ENCODE data around the gene SMAD5. TPM values are rescaled to one million over a fixed set of nuclear protein-coding genes. Genes with fewer than 3 reads are reported as not detected.

The SMAD5 gene
- total and polyA plus RNA-seq, 8 donors, result 4.3 to 46.1 (median 20.7) TPM

GRCh38 chr5:136133222-136133921 lies 727 bp downstream of the SMAD5 start:
- FAIRE-seq, result no peak
- intact Hi-C loops (cut with DNase I), result loop anchor here in 1 of 3 donors (10.0 kb wide), 1 partner anchor 59 kb away; no protein-coding TSS in a partner anchor

GRCh38 chr5:136133922-136134379 lies 1.3 kb downstream of the SMAD5 start:
- H3K36me3 ChIP-seq, result no peaks in the 10 kb centered on the region
- H3K27me3 ChIP-seq, result no peaks in the 10 kb centered on the region
- WGBS, 2 donors, result 2 to 6% methylated on average over 5 of the region's 5 CpGs
- H3K9me3 ChIP-seq, result no peaks in the 10 kb centered on the region
- H3K27ac ChIP-seq, result peak overlapping the region in 2 of 4 donors; percentile 93 to 98
- peaks cover 11 to 21% (median 19%) of the 10 kb centered on the region in 3 donors for H3K4me1 ChIP-seq
- peak overlapping the region; percentile 71 to 90 (median 84) for H3K4me3 ChIP-seq
- DNase-seq (no peak), ATAC-seq (no peak), FAIRE-seq (no peak)
- TF ChIP-seq, protein P1, sequence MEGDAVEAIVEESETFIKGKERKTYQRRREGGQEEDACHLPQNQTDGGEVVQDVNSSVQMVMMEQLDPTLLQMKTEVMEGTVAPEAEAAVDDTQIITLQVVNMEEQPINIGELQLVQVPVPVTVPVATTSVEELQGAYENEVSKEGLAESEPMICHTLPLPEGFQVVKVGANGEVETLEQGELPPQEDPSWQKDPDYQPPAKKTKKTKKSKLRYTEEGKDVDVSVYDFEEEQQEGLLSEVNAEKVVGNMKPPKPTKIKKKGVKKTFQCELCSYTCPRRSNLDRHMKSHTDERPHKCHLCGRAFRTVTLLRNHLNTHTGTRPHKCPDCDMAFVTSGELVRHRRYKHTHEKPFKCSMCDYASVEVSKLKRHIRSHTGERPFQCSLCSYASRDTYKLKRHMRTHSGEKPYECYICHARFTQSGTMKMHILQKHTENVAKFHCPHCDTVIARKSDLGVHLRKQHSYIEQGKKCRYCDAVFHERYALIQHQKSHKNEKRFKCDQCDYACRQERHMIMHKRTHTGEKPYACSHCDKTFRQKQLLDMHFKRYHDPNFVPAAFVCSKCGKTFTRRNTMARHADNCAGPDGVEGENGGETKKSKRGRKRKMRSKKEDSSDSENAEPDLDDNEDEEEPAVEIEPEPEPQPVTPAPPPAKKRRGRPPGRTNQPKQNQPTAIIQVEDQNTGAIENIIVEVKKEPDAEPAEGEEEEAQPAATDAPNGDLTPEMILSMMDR (IDR thresholded peaks at IDR 0.05), result no peak
- intact Hi-C loops (cut with DNase I), result loop anchor here in 1 of 3 donors (10.0 kb wide), 1 partner anchor 59 kb away; no protein-coding TSS in a partner anchor

More at GRCh38 chr5:136133222-136133921, 727 bp downstream of the SMAD5 start:
- DNase-seq (peak; percentile 37 to 77 (median 54)), ATAC-seq (peak; percentile 39 to 65 (median 56))
- Histone ChIP-seq H3K9me3 (no peaks in the 10 kb centered on the region), H3K36me3 (no peaks in the 10 kb centered on the region), H3K4me1 (peaks cover 11 to 21% (median 19%) of the 10 kb centered on the region in 3 donors), H3K27me3 (no peaks in the 10 kb centered on the region), H3K4me3 (peak overlapping the region; percentile 71 to 90 (median 84)), H3K27ac (peak overlapping the region; percentile 91 to 98 (median 93))
- WGBS, 2 donors, result 0% methylated on average over 27 to 32 of the region's 32 CpGs
- TF ChIP-seq, protein P1 (IDR thresholded peaks at IDR 0.05), result no peak

DNA sequence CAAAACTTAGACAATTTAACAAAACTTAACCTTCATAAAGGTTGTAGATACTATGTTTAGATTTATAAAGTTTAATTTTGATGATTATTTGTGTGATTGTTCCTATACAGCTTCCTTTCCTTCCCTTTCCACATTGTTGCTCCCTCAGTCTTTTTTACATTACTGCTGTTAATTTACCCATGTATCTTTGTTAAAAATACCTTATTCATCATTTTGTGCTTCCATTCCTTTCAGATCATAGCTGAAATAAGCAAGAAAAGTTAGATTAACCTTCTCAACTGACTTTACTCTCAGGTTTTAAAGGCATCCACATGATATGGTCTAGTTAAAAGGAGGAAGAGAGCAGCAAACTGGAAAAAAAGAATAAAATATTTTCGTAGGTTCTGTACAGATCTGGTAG lies 2.0 kb downstream of the SMAD5 start:
- Histone ChIP-seq H3K4me3 (peak overlapping the region in 2 of 4 donors; percentile 71 to 90), H3K9me3 (no peaks in the 10 kb centered on the region), H3K36me3 (no peaks in the 10 kb centered on the region), H3K4me1 (peaks cover 11 to 22% (median 19%) of the 10 kb centered on the region in 3 donors), H3K27me3 (no peaks in the 10 kb centered on the region), H3K27ac (no peak overlapping the region)
- intact Hi-C loops (cut with DNase I), result loop anchor here in 1 of 3 donors (10.0 kb wide), 1 partner anchor 60 kb away; no protein-coding TSS in a partner anchor
- TF ChIP-seq, protein P1 (IDR thresholded peaks at IDR 0.05), result no peak
- WGBS, 2 donors, result 20 to 36% methylated on average over 1 of the region's 1 CpG
- no peak for ATAC-seq
- FAIRE-seq, result no peak
- DNase-seq, result no peak

- Histone ChIP-seq H3K4me1 (peaks cover 11 to 25% (median 19%) of the 10 kb centered on the region in 3 donors), H3K27ac (no peak overlapping the region), H3K4me3 (no peak overlapping the region), H3K36me3 (no peaks in the 10 kb centered on the region), H3K9me3 (no peaks in the 10 kb centered on the region), H3K27me3 (no peaks in the 10 kb centered on the region)
- FAIRE-seq (no peak), ATAC-seq (no peak), DNase-seq (no peak)
- TF ChIP-seq, protein P1 (IDR thresholded peaks at IDR 0.05), result no peak
- intact Hi-C loops (cut with DNase I), result loop anchor here in 1 of 3 donors (10.0 kb wide), 1 partner anchor 61 kb away; no protein-coding TSS in a partner anchor
- WGBS, 2 donors, result 63 to 76% methylated on average over 2 of the region's 2 CpGs
These were observed 2.9 kb downstream of the SMAD5 start for GRCh38 chr5:136135536-136135935.

Data from pancreas (tissue), 10 donors.